NCI-H748 treated with DMSO at 0.1 percent for 48 hours (cell line): Measurements from ENCODE around the gene FREM1.

ENCODE experiments used
- DNase-seq: peaks from one replicate; lab custom pipeline; 2025; lab: John Stamatoyannopoulos, UW

Gene FREM1

DNA sequence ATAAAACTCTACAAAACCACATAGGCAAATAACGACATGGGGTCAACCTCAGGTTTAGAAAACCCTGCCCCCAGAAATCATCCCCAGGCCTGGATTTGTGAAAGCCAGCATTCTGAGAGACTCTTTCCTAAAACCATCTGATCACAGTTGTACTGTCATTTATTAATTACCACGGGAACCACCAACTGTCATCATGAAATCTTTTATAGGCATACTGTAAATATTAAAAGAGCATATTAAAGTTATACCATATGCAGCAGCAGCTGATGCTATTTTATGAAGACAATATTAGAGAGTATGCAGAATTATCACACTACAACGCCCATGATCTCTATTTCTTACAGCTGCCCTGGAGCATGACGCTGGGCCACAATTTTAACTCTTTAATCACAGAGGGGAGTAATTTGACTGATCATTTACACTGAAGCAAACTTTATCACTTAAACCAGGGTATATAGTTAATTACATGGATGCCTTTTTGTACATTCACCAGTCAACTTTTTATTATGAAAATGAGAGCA is 208.0 kb downstream of the FREM1 start:
- DNase-seq: no peak

DNA sequence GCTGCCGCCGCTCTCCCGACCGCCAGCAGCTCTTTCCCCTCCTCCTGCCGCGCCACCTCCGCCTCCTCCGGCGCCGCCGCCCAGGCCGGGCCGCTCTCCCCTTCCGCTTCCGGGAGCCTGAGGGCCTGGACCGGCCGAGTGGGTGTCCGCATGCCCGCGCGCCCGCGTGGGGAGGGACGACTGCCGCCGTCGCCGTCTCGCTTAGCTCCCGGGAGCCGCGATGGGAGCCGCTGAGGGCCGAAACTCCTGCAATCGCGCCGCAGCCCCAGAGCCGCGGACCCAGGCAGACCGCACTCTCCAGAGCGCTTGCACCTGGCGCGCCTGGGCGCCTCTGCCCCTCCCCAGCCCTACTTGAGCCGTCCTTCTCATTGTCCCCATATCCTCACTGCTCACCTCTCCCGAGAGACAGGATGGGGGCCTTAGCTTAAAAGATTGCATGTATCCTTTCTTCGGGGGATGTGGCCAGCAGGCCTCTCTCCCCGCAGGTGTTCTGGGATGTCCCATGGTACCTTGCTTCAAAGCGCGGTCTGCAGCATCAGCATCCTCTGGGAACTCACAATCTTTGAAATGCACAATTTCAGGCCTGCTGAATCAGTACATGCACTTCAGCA is 216.9 kb downstream of the FREM1 start, which contains the start of gene ZDHHC21:
TSS of gene ZDHHC21 (minus strand) at position 182 of the 611 bp plus-strand sequence. CDS start 19,092 bp downstream, outside the sequence.
- peak; percentile 40 for DNase-seq

DNA sequence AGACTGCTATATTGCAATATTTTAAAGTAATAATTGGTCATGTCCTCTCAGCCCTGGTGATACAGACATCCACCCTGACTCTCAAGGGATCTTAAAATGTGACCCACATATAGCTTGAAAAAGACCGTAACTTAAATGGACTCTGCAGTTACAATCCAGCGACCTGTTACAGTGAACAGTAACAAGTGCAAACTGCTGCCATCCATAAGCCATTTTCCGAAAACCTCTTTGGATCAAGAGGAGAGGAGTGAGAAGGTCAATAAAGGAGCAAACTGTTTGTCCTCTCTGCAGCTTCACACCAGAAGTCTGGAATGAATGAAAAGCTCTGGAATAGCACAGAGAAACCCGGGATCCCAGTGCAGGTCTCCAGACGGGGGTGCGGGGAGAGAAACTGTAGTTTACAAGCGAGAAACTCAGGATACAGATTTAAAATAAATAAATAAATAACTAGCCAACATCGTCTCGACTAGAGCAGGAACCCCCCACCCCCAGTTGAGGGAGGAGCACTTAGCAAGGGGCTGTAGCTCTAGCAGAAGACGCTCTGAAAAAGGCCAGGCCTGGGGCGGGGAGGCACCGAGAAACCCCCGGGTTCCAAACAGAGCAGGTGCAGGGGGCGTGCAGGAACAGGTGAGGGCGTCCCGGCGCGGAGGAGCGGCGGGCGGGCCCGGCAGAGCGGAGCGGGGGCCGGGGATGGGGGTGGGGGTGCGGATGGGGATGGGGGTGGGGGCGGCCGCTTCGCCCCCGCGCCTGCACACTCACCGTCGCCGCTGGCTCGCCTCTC is 217.6 kb downstream of the FREM1 start:
- peak; percentile 40 for DNase-seq

DNA sequence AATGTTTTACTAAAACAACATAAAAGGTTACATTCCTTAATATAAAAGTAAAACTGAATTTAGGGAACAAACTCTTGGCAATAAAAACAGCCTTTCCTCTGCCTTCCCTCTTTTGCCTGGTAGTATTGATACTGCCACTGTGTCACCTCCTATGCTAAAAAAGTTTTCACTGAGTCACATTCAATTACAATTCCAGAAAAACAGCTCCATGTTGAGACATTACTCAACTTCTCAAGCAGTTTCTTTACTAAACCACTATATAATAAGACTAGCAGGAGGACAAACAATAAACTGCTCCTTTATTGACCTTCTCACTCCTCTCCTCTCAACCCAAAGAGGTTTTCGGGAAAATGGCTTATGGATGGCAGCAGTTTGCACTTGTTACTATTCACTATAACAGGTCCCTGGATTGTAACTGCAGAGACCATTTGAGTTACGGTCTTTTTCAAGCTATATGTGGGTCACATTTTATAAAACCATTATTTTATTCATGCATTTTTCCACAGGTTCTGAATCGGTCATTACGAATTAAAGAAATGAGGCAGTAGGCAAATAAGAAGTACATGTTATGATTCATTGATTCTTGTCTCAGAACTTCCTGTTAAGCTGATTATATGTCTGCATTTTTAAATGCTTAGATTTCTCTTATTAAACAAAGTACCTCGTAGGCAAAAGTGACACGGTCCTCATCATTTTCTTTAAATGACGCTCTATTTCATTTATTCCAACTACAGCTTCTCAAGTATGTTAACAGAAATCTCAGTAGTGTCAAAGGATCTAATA is 219.1 kb downstream of the FREM1 start:
- no peak for DNase-seq

DNA sequence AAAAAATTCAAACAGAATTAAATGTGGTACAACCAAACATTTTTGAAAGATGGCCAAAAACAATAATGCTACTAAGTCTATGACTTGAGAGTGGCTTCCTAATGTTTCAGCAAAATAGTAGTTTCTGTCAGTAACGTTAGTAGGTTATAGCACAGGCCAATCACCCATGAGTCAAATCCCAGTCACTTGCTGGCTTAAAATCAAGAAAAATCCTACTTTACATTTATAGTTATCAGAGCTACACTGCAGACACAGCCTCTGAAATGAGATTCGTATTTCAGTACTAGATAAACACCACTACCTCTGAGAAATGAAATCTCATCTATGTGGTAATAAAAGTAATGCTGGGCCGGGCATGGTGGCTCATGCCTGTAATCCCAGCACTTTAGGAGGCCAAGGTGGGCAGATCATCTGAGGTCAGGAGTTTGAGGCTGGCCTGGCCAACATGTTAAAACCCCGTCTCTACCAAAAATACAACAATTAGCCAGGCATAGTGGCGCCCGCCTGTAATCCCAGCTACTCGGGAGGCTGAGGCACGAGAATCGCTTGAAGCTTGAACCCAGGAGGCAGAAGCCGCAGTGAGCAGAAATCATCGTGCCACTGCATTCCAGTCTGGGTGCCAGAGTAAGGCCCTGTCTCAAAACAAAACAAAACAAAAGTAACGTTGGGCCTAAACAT is 223.0 kb downstream of the FREM1 start:
- DNase-seq: no peak

DNA sequence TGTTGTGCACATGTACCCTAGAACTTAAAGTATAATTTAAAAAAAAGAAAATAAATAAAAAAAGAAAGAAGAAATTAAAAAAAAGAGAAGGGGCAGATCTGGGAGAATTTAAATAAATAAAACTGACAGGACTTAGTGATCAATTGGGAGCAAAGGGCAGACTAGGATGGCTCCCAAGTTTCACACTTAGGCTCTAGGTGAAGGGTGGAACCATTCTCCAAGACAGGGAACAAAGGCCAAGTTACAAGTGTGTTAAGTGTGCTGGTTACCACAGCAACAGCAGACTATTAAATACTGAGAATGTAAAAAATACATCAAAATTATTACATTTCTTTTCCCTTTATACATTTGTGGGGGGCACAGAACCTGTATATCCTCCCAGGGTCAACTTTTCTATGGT is 224.1 kb downstream of the FREM1 start:
- no peak for DNase-seq
